Measurements from ENCODE around the gene GIPR.

GRCh38 chr19:45716359-45717130 is 48.5 kb downstream of the GIPR start:
- TF ChIP-seq CTCF (IDR thresholded peaks at IDR 0.05), result no peak
- TF ChIP-seq POLR2A (IDR thresholded peaks at IDR 0.05), result no peak

Measured in heart left ventricle (tissue), 13 donors.